ENCODE measurements around the gene ENO4.

GRCh38 chr10:116875897-116876296, 26.6 kb downstream of the ENO4 start:
- TF ChIP-seq, protein P1, sequence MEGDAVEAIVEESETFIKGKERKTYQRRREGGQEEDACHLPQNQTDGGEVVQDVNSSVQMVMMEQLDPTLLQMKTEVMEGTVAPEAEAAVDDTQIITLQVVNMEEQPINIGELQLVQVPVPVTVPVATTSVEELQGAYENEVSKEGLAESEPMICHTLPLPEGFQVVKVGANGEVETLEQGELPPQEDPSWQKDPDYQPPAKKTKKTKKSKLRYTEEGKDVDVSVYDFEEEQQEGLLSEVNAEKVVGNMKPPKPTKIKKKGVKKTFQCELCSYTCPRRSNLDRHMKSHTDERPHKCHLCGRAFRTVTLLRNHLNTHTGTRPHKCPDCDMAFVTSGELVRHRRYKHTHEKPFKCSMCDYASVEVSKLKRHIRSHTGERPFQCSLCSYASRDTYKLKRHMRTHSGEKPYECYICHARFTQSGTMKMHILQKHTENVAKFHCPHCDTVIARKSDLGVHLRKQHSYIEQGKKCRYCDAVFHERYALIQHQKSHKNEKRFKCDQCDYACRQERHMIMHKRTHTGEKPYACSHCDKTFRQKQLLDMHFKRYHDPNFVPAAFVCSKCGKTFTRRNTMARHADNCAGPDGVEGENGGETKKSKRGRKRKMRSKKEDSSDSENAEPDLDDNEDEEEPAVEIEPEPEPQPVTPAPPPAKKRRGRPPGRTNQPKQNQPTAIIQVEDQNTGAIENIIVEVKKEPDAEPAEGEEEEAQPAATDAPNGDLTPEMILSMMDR (IDR thresholded peaks at IDR 0.05): no peak
- no peak for TF ChIP-seq POLR2A (IDR thresholded peaks at IDR 0.05)

All from testis (tissue), 2 donors.